Suprapubic skin (tissue), 4 donors: ENCODE measurements around the gene NMNAT2. TPM values are rescaled to one million over a fixed set of nuclear protein-coding genes. Genes with fewer than 3 reads are reported as not detected.

Source experiments
- DNase-seq, 2 donors: peaks; one replicate each; pipeline ENCODE4 v3.0.0-alpha.2; 2019; ENCODE audit warnings: low spot score in 2 of 2
- H3K27ac ChIP-seq: fragments of 200-600 bp; sonication (generic); one replicate; pipeline ENCODE4 v1.5.1; 2019
- H3K27me3 ChIP-seq: fragments of 200-600 bp; sonication (generic); one replicate; pipeline ENCODE4 v1.5.1; 2019
- H3K36me3 ChIP-seq: fragments of 200-600 bp; sonication (generic); one replicate; pipeline ENCODE4 v1.5.1; 2019
- H3K4me1 ChIP-seq: fragments of 200-600 bp; sonication (generic); one replicate; pipeline ENCODE4 v1.5.1; 2019
- H3K4me3 ChIP-seq: fragments of 200-600 bp; sonication (generic); one replicate; pipeline ENCODE4 v1.5.1; 2019; ENCODE audit warnings: mild to moderate bottlenecking
- H3K9me3 ChIP-seq: fragments of 200-600 bp; sonication (generic); one replicate; pipeline ENCODE4 v1.5.1; 2019
- EP300 ChIP-seq: sonication (generic); formaldehyde crosslinking; IDR thresholded peaks from one replicate; pipeline ENCODE4 v1.6.1; 2017; ENCODE audit warnings: antibody characterized with exemption
- POLR2A ChIP-seq, 2 donors: fragments of 450-650 bp; IDR thresholded peaks; one replicate each; pipeline ENCODE4 v1.6.1; 2017; ENCODE audit warnings: antibody characterized with exemption in 2 of 2, mild to moderate bottlenecking in 2 of 2, moderate library complexity in 2 of 2
- POLR2AphosphoS5 ChIP-seq, 3 donors: sonication (generic); formaldehyde crosslinking; IDR thresholded peaks; one replicate each; pipeline ENCODE4 v1.6.1; 2017; ENCODE audit warnings: antibody characterized with exemption in 3 of 3
- WGBS: methylation state at CpG from one replicate; pipeline ENCODE4 v1.1.5; 2018; 5-methylcytosine and 5-hydroxymethylcytosine counted together
- total RNA-seq, 4 donors: library from RNA; depleted of rRNA; stranded (reverse); fragments of >200 nt; gene quantifications; one replicate each; pipeline ENCODE4 v1.1.0, GENCODE V29; 2016
- TF ChIP-seq, protein P1 (sequence below), 2 donors: fragments of 200-600 bp in 1 of 2; fragments of 450-650 bp in 1 of 2; sonication (generic) in 1 of 2; IDR thresholded peaks; one replicate each; pipeline ENCODE4 v1.5.1; 2016 to 2019; ENCODE audit warnings: antibody characterized with exemption in 2 of 2, mild to moderate bottlenecking in 1 of 2, moderate library complexity in 1 of 2

The NMNAT2 gene
- total RNA-seq, 4 donors from 2014 or later, result 0.48 to 0.81 (median 0.68) TPM

DNA sequence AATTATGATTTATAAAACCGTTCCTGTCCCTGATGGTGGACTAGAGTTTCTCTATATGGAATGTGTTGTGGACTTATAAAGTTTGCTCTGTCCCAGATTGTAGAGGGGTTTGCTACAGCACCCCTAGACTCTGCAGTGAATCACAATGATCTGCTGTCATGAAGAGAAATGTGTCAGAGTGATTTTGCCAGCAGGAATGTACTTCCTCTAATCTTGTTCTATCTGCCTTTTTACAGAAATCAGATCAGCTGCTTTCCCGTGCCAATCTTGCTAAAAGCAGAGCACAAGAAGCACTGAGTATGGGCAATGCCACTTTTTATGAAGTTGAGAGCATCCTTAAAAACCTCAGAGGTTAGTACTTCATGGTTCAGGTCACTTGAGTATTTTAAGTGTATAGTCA is 180.1 kb downstream of the NMNAT2 start:
- Histone ChIP-seq H3K36me3 (peaks cover 10% of the 10 kb centered on the region), H3K27me3 (no peaks in the 10 kb centered on the region), H3K27ac (no peak overlapping the region), H3K4me1 (peaks cover 33% of the 10 kb centered on the region), H3K9me3 (no peaks in the 10 kb centered on the region), H3K4me3 (no peak overlapping the region)
- TF ChIP-seq, protein P1, sequence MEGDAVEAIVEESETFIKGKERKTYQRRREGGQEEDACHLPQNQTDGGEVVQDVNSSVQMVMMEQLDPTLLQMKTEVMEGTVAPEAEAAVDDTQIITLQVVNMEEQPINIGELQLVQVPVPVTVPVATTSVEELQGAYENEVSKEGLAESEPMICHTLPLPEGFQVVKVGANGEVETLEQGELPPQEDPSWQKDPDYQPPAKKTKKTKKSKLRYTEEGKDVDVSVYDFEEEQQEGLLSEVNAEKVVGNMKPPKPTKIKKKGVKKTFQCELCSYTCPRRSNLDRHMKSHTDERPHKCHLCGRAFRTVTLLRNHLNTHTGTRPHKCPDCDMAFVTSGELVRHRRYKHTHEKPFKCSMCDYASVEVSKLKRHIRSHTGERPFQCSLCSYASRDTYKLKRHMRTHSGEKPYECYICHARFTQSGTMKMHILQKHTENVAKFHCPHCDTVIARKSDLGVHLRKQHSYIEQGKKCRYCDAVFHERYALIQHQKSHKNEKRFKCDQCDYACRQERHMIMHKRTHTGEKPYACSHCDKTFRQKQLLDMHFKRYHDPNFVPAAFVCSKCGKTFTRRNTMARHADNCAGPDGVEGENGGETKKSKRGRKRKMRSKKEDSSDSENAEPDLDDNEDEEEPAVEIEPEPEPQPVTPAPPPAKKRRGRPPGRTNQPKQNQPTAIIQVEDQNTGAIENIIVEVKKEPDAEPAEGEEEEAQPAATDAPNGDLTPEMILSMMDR (IDR thresholded peaks at IDR 0.05), result no peak
- TF ChIP-seq POLR2AphosphoS5 (IDR thresholded peaks at IDR 0.05) (no peak), POLR2A (IDR thresholded peaks at IDR 0.05) (no peak), EP300 (no peak)
- WGBS, result 77% methylated on average over 2 of the region's 2 CpGs
- DNase-seq, result no peak

DNA sequence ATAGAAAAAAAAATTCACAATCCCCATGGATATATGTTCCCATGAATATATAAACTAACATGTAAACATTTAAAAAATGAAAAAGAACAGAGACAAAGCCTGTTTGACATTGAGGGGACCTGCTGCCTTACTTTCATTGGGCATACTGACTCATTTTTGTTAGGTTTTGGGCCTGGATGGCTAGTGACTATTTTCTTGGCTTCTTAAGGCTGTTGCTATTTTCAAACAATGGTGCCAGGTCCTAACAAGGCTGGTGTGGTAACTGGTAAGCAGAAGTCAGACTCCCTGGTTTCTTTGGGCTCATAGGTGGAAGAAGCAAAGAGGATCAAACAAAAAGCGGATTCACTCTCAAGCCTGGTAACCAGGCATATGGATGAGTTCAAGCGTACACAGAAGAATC is 181.1 kb downstream of the NMNAT2 start:
- Histone ChIP-seq H3K36me3 (peaks cover 10% of the 10 kb centered on the region), H3K27ac (no peak overlapping the region), H3K4me1 (peaks cover 33% of the 10 kb centered on the region), H3K9me3 (no peaks in the 10 kb centered on the region), H3K4me3 (no peak overlapping the region), H3K27me3 (no peaks in the 10 kb centered on the region)
- DNase-seq, result no peak
- 98% methylated on average over 2 of the region's 2 CpGs for WGBS
- TF ChIP-seq POLR2AphosphoS5 (IDR thresholded peaks at IDR 0.05) (no peak), EP300 (no peak), POLR2A (IDR thresholded peaks at IDR 0.05) (no peak)
- TF ChIP-seq, protein P1 (IDR thresholded peaks at IDR 0.05), result no peak

DNA sequence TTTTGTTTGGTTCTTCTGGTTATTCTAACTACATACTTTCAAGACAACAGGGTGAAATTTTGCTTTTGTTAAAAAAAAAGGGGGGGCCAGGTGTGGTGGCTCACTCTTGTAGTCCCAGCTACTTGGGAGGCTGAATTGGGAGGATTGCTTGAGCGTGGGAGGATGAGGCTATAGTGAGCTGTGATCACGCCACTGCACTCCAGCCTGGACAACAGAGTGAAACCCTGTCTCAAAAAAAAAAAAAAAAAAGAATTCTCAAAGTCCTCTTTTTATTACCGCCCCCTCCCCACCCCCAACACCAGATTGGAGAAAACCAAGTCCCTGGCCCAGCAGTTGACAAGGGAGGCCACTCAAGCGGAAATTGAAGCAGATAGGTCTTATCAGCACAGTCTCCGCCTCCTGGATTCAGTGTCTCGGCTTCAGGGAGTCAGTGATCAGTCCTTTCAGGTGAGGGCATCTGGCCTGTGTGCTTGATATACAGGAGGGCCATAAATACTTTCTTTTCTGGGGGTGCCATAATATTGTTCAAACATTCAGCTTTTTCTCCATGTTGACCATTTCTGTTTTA is 181.9 kb downstream of the NMNAT2 start:
- DNase-seq, result no peak
- no peaks in the 10 kb centered on the region for H3K27me3 ChIP-seq
- no peak overlapping the region for H3K4me3 ChIP-seq
- WGBS, result 94% methylated on average over 6 of the region's 6 CpGs
- H3K9me3 ChIP-seq, result no peaks in the 10 kb centered on the region
- H3K4me1 ChIP-seq, result peaks cover 28% of the 10 kb centered on the region
- H3K27ac ChIP-seq, result no peak overlapping the region
- H3K36me3 ChIP-seq, result peaks cover 10% of the 10 kb centered on the region
- TF ChIP-seq, protein P1 (IDR thresholded peaks at IDR 0.05), result no peak
- TF ChIP-seq POLR2AphosphoS5 (IDR thresholded peaks at IDR 0.05) (no peak), EP300 (no peak), POLR2A (IDR thresholded peaks at IDR 0.05) (no peak)

GRCh38 chr1:183235503-183235902 is 182.7 kb downstream of the NMNAT2 start:
- 81% methylated on average over 14 of the region's 14 CpGs for WGBS
- H3K4me3 ChIP-seq, result peak overlapping the region; percentile 19

More at GRCh38 chr1:183235503-183235902, 182.7 kb downstream of the NMNAT2 start:
- no peak for DNase-seq
- H3K27me3 ChIP-seq, result no peaks in the 10 kb centered on the region
- no peak for TF ChIP-seq POLR2A (IDR thresholded peaks at IDR 0.05)
- TF ChIP-seq EP300, result no peak
- TF ChIP-seq POLR2AphosphoS5 (IDR thresholded peaks at IDR 0.05), result no peak
- TF ChIP-seq, protein P1 (IDR thresholded peaks at IDR 0.05), result no peak
- peak overlapping the region; percentile 86 for H3K27ac ChIP-seq
- peaks cover 27% of the 10 kb centered on the region for H3K4me1 ChIP-seq
- peaks cover 8% of the 10 kb centered on the region for H3K36me3 ChIP-seq
- no peaks in the 10 kb centered on the region for H3K9me3 ChIP-seq
